Posterior vena cava (tissue), 2 donors: ENCODE results near the gene SOX6. TPM values are rescaled to one million over a fixed set of nuclear protein-coding genes. Genes with fewer than 3 reads are reported as not detected.
"Not testable (repeated sequence)": the region's sequence is repeated elsewhere in the genome, so short reads cannot be mapped to it uniquely, and the experiment has no call there.

Source experiments
- DNase-seq: peaks from one replicate; pipeline ENCODE4 v3.0.0-alpha.2; 2020; ENCODE audit warnings: low spot score
- intact Hi-C, 2 donors: fragments of 100-400 bp; cut with DNase I; formaldehyde crosslinking; loops; one replicate each; pipeline versions ENCODE4 v1.14.1 to v1.14.2; 2022 to 2023
- long read RNA-seq, 2 donors: library from polyadenylated mRNA; unstranded; transcript quantifications; one replicate each; pipeline ENCODE4 v2.0.0, GENCODE V29; 2020 to 2021
- total RNA-seq, 2 donors: library from RNA; stranded (reverse); fragmentation: NEBNext Ultra II Directional; extraction: Animal tissue kit (Norgen Biotek cat#: 25700); gene quantifications; one replicate each; pipeline ENCODE4 v1.2.1, GENCODE V29; 2021
- donor health status: DM: yes; HTN: yes; CAD: no.
- donor health status: DM: yes; HTN: yes; CAD: no.

Gene SOX6
- total RNA-seq: 10 to 100 TPM in 1 of 2 donors, 1 to 10 TPM in 1; 8.1 to 11.0 TPM
- long read RNA-seq, donor 1, partial matches to known transcripts: 0 of 4 reads
- long read RNA-seq, donor 1, other reads (novel, unspliced or antisense): 4 of 4 reads
- long read RNA-seq, donor 2, partial matches to known transcripts: 0 of 3 reads
- long read RNA-seq, donor 2, other reads (novel, unspliced or antisense): 3 of 3 reads

GRCh38 chr11:16356057-16356760, at the start of gene SOX6:
TSS of gene SOX6 (minus strand) at chr11:16356546. CDS start at chr11:16341248, 15,298 bp downstream.
- intact Hi-C loops: no loop called here
- no peak for DNase-seq

GRCh38 chr11:16404781-16405285, 48.5 kb upstream of the SOX6 start:
- DNase-seq: no peak
- intact Hi-C loops: no loop called here

- intact Hi-C loops: no loop called here
- no peak for DNase-seq
These were observed 47.5 kb upstream of the SOX6 start for GRCh38 chr11:16403851-16404250.

- intact Hi-C loops: no loop called here
- DNase-seq: no peak
These were observed 47.1 kb upstream of the SOX6 start for GRCh38 chr11:16403448-16403803.

DNA sequence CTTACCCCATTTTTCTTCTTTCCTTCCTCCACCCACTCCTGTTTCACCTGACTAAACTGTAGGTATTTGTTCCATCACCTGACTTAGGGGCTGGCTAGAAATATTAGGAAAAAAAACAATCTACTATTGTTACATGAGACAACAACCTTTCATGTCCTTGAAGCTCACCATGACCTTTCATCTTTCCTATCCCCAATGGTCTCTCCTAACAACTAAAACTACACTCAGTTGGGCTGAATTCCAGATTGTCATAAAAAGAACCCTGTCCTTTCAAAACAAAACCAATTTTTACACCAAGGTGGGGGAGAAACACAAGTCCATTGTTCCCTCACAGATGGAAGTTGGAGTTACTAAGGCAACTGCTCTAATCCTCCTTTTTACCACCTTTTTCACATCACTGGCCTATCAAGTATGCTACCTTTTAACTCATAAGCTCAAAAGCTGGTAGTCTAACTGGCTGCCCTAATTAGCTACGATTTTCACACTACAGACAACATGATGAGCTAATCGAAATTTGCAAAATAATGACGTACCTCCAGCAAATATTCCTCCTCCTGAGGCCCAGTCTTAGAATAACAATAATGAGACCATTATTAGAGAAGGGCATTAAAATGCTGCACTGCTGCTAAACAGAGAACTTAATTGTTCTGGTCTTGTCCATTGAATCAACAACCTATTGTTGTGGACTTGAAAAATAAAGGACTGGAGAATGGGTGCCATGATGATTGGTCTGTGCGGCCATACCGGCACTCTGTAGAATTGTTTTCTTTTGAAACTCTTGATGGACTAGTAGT, 46.5 kb upstream of the SOX6 start:
- intact Hi-C loops: no loop called here
- DNase-seq: no peak

DNA sequence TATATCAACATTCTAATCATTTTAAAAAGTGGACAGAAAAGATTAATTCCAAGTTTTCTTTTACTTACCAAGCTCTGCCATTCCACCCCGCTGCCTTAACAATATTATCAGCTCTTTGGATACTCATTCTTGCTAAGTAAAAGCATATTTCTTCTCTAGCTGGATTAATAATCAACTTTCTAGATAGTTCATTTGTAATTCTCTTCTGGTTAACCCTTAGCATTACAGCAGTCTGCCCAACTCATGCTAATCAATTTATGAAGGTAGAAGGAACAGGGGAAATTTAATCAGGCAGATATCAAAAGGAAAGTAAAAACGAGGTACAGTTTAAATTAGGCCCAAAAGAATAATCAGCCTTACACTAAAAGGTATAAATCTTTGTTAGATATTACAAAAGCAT, 41.0 kb upstream of the SOX6 start:
- intact Hi-C loops: no loop called here
- no peak for DNase-seq

DNA sequence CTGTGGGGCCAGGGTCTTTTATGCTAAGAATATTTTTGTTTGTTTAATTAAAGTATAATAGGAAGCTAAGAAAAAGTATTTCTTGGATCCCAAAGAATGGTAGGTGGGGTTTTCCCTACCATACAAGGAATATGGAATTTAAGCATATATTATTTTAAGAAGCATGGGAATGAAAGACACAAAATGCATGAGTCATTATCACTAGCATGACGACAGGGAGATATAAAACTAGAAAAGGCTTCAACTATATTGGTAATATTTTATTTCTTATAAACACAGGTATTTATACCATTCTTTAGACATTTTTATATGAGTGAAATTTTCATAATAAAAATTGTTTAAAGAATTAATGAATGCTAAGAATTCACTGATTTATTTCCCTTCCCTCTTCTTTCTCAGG, 39.3 kb upstream of the SOX6 start:
- intact Hi-C loops: no loop called here
- DNase-seq: no peak

- intact Hi-C loops: no loop called here
- no peak for DNase-seq
These were observed 38.6 kb upstream of the SOX6 start for GRCh38 chr11:16394947-16395346.

DNA sequence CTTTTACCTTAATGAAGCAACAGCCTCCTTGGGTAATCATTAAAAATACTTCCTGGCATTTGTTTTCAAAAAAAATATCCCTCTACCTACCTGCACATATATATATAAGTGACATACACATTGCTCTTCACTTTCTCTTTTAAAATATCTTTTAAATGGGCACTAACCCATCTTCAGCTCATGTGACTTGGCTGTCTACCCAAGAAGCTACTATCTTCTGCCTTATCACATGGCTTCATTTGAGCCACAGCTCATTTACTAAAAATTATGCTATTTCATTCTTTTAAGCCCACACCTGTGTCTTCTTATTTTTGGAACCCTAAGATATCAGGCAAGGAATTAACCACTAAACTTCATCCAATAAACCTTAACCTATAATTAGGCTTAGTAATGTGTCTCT, 37.0 kb upstream of the SOX6 start:
- no peak for DNase-seq
- intact Hi-C loops: no loop called here

DNA sequence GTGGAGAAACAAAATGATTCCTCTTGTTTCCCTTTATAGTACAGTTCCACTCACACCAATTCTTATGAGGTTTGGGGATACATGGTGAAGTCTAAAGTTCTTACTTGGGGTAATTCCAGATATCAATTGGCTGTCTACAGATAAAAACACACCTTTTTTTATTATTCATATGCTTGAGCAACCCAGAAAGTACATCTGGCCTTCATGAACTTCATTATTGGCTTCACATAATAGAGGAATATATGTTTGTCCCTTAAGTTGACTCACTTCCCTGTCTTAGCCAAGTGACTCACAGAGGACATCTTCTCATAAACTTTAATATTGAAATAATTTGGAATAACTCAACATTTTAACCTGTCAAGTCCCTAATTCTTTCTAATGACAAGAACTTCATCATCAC, 36.3 kb upstream of the SOX6 start:
- intact Hi-C loops: no loop called here
- no peak for DNase-seq

DNA sequence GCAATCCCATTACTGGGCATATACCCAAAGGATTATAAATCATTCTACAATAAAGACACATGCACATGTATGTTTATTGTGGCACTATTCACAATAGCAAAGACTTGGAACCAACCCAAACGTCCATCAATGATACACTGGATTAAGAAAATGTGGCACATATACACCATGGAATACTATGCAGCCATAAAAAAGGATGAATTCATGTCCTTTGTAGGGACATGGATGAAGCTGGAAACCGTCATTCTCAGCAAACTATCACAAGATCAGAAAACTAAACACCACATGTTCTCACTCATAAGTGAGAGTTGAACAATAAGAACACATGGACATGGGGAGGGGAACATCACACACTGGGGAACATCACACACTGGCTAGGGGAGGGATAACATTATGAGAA, 34.5 kb upstream of the SOX6 start:
- intact Hi-C loops, DNase-seq: not testable (repeated sequence)

- no peak for DNase-seq
- intact Hi-C loops: no loop called here
These were observed 28.8 kb upstream of the SOX6 start for GRCh38 chr11:16385099-16385498.

DNA sequence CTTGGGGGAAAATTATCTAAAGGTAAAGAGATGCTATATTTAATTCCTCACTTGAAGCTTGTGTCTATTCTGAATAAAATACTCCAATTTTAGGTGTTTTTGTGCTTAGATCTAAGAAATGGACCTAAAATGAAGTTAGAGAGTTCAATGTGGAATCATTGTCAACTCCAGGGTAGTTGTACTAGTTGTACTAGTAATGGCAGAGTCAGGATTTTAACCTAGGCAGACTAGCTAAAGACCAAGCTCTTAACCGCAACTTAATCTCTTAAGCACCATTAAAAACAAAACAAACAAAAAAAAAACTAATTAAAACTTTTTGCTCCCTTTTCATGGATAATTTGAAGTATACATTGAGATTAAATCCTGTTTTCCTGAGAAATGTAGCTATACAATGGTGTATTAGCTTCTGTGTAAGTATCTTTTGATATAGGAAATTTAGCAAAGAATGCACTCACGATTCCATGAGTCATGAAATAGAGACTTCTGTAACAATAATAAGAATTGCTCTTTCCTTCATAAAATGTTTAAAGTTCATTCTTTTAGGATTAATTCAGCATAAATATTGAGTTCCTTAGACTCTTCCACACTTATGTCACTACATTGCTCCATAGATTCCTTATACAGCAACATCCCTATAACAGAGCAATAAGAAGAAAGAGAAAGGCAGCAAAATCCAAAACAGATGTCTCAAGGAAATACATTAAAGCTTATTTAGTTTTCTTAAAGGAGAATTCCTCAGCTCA, 26.5 kb upstream of the SOX6 start:
- intact Hi-C loops: no loop called here
- DNase-seq: no peak

DNA sequence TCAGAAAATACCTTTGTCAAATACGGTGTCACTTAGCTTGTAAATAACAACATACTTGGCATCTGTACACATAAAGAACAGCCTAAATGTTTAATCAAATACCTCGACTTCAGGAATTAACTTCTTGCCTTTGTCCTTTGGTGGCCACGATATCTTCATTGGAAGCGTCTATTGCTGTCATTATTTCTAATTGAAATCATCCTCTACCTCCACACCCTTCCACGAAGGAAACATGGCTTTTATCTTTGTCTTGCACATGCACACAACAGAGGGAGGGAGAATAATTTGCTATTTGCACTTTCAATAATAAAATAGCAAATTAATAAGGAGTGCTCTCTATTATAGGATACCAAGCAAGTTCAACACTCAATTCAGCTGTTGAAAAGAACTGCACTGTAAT, 25.8 kb upstream of the SOX6 start:
- intact Hi-C loops: no loop called here
- DNase-seq: no peak

GRCh38 chr11:16380941-16381568, 24.7 kb upstream of the SOX6 start:
- intact Hi-C loops: no loop called here
- DNase-seq: no peak

DNA sequence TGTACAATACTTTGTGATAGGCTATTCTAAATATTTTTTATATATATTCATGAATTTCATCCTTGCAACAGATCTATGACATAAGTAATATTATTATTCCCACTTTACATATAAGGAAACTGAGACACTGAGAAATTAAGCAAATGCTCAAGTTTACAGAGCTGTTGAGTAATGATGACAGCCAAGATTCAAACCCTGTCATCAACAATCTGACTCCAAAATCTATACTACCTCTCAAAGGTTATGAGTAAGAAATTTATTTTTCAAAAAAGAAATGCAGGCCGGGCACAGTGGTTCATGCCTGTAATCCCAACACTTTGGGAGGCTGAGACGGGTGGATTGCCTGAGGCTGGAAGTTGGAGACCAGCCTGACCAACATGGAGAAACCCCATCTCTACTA, 22.6 kb upstream of the SOX6 start:
- DNase-seq: no peak
- intact Hi-C loops: no loop called here

DNA sequence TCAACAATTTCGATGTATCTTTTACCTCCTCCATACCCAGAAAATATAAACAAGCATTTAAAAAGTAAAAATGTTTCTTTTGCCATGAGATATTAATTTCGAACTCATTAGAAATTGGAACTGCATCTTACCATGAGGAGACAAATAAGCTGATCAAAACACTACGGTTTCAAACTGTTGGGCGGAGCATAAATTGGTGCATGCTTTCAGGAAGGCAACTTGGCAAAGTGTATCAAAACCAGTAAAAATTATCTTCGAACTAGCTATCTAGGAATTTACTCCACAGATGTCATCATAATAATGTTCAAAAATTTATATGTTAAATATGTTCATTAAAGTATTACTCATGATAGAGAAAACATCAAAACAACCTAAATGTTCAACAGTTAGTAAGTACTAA, 21.4 kb upstream of the SOX6 start:
- DNase-seq: no peak
- intact Hi-C loops: no loop called here

GRCh38 chr11:16375664-16376063, 19.3 kb upstream of the SOX6 start:
- intact Hi-C loops, DNase-seq: not testable (repeated sequence)

GRCh38 chr11:16373768-16374167, 17.4 kb upstream of the SOX6 start:
- no peak for DNase-seq
- intact Hi-C loops: no loop called here
